ENCODE results near the gene LAMA2.

LAMA2 gene

DNA sequence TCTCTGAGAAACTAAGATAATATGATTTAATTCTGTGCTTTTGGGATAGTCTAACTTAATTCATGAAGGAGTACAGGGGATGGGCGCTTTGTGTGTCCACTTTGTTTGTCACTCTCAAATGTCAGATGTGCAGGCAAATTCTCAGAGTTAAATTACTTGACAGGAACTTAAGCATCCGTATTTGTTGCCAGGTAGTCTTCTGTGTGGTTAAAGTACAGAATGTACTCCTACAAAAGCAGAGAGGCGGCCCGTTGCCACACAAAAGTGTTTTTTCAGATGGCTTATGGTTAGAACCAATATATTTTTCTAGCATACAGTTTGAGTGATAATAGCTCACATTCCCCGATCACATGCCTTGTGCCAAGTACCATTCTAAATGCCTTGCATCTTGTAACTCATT lies 234.4 kb downstream of the LAMA2 start:
- in situ Hi-C loops (cut with MboI; ENCODE audit: low sequenced_read_pairs, unreplicated experiment): no loop called here
- TF ChIP-seq, protein P1, sequence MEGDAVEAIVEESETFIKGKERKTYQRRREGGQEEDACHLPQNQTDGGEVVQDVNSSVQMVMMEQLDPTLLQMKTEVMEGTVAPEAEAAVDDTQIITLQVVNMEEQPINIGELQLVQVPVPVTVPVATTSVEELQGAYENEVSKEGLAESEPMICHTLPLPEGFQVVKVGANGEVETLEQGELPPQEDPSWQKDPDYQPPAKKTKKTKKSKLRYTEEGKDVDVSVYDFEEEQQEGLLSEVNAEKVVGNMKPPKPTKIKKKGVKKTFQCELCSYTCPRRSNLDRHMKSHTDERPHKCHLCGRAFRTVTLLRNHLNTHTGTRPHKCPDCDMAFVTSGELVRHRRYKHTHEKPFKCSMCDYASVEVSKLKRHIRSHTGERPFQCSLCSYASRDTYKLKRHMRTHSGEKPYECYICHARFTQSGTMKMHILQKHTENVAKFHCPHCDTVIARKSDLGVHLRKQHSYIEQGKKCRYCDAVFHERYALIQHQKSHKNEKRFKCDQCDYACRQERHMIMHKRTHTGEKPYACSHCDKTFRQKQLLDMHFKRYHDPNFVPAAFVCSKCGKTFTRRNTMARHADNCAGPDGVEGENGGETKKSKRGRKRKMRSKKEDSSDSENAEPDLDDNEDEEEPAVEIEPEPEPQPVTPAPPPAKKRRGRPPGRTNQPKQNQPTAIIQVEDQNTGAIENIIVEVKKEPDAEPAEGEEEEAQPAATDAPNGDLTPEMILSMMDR (IDR thresholded peaks at IDR 0.05; ENCODE audit: borderline replicate concordance, control extremely low read depth, extremely low read depth, insufficient read depth, missing control alignments): no peak
- DNase-seq (ENCODE audit: low spot score): no peak

DNA sequence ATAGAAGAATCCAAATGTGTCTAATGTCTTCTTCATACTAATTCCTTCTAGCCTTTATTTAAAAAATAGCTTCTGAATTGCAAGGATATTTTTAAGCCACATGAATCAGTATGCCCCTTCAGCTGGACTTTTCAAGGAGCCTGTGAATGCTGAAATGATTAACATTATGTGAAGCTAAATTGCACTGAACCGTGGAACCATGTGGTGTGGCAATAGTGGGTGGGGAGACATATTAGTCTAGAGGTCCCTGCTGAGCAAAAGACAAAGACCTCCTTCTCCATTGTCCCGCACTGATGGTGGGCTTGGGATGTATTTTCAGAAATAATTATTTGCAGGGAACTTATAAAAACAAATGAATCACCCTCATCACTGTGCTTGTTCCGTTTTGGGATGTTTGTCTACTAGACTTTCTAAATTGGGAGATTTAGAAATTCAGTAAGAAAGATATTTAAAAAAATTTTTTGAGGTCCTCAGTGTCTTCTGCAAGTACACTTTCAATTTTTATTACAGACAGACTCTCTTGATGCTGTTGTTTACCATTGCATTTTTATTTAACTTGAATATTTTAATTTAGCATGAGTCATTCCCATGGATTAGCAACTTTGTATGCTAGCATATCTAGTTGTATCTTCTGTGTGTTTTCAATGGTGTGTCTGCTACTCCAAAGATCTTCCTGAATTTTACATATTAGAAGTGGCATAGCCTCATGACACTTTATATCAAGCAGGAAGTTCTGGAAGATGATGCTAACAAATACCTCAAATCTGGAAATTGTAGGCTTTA lies 238.1 kb downstream of the LAMA2 start:
- in situ Hi-C loops (cut with MboI; ENCODE audit: low sequenced_read_pairs, unreplicated experiment): no loop called here
- no peak for DNase-seq (ENCODE audit: low spot score)
- TF ChIP-seq, protein P1 (IDR thresholded peaks at IDR 0.05; ENCODE audit: borderline replicate concordance, control extremely low read depth, extremely low read depth, insufficient read depth, missing control alignments): no peak

DNA sequence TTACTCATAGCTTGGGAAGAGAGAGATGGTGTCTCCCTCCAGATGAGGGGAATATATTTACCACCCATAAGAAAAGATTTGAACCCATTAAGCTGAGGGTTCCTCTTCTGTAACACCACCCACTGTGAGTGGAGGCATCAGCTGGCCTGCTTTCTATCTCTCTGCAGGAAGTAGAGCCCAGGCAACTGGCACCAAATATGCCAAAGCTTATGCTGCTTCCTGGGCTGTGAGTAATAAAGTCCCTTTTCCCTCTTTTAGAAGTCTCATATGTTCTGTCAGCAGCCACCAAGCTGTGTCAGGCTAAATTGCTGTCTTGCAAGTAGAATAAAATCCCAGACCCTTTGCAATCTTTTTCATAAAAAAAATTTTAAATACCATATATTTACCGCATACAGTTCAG lies 241.4 kb downstream of the LAMA2 start:
- no peak for DNase-seq (ENCODE audit: low spot score)
- in situ Hi-C loops (cut with MboI; ENCODE audit: low sequenced_read_pairs, unreplicated experiment): no loop called here

DNA sequence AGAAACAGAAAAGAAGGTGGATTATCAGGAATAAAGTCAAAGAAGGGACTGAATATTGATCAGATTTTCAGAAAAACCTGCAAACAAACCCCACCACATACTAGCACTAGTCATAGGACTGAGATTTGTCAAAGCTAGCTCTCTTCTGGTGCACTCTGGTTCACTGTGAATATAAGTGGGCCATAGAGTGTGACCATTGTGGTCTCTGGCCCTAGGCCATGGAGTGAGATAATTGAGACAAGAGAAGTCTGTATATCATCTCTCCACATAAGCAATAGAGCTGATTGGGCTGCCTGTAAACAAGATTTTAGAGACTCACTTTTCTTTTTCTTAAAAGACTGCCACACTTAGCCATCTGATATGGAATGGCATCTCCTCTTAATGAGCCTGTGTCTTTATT lies 247.2 kb downstream of the LAMA2 start:
- in situ Hi-C loops (cut with MboI; ENCODE audit: low sequenced_read_pairs, unreplicated experiment): no loop called here
- DNase-seq (ENCODE audit: low spot score): no peak
- TF ChIP-seq, protein P1 (IDR thresholded peaks at IDR 0.05; ENCODE audit: borderline replicate concordance, control extremely low read depth, extremely low read depth, insufficient read depth, missing control alignments): no peak

More for the DNA sequence above, 241.4 kb downstream of the LAMA2 start:
- TF ChIP-seq, protein P1 (IDR thresholded peaks at IDR 0.05; ENCODE audit: borderline replicate concordance, control extremely low read depth, extremely low read depth, insufficient read depth, missing control alignments): no peak

DNA sequence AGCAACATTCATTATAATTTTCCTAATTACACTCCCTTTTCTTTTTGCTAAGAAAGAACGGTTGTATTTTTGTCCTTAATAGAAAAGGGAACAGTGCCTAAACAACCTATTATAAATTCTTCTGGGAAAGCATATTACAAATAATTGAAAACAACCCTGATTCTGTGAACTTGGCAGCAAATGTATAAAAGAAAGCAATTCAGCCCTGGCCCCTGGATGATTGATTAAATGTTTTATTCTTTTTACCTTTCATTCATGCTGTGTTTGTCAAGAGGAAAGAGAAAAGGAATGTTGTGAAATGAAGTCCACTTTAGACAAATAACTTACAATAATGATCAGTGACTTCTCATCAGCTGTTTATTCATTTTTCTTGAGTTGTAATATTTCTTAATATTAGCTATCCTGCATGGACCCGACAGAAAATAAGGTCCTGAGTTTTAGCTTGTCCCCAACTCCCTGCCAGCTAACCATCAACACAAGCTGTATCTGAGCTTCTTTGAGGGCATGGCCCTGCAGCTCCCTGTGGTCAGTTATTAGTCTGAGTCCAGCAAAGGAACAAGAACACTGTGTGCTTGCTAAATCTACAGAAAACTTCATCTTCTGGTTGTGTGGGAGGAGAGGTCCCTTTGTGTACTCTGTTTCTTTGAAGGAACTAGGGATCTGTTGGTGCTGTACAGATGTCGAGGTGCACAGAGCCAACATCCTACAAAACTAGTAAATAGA lies 248.2 kb downstream of the LAMA2 start:
- in situ Hi-C loops (cut with MboI; ENCODE audit: low sequenced_read_pairs, unreplicated experiment): no loop called here

DNA sequence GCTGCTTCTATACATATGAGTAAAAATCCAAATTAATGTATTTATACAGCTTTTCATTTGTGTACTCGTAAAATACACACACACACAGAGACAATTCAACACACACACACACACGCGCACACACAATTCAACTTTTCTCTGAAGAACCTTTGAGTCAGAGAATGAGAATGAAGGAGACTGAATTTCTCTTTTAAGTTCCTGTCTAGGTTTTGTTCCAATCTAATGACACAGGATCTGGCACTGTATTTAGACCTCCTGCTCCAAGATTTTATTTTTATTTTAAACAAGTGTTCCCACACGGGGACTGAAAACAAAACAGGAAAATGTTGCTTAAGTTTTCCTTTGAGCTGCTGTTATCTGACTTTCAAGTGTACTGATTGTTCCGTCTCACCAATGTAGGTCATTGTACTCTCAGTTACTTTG lies 250.8 kb downstream of the LAMA2 start:
- in situ Hi-C loops (cut with MboI; ENCODE audit: low sequenced_read_pairs, unreplicated experiment): no loop called here
- TF ChIP-seq, protein P1 (IDR thresholded peaks at IDR 0.05; ENCODE audit: borderline replicate concordance, control extremely low read depth, extremely low read depth, insufficient read depth, missing control alignments): no peak
- DNase-seq (ENCODE audit: low spot score): no peak

More for the DNA sequence above, 248.2 kb downstream of the LAMA2 start:
- no peak for DNase-seq (ENCODE audit: low spot score)
- TF ChIP-seq, protein P1 (IDR thresholded peaks at IDR 0.05; ENCODE audit: borderline replicate concordance, control extremely low read depth, extremely low read depth, insufficient read depth, missing control alignments): no peak

Data from GM13976 (cell line).